HG03175 (cell line): Measurements from ENCODE around the gene IQGAP2.

Experiments used
- ATAC-seq: cut with Tn5 transposase; IDR thresholded peaks from one replicate; pipeline ENCODE4 v1.9.1; 2021; ENCODE audit warnings: mild to moderate bottlenecking, moderate library complexity; ENCODE audit not compliant: unreplicated experiment

The IQGAP2 gene

GRCh38 chr5:76704131-76704663, 301.1 kb downstream of the IQGAP2 start:
- ATAC-seq = no peak

GRCh38 chr5:76705574-76705973, 302.5 kb downstream of the IQGAP2 start:
- no peak for ATAC-seq

GRCh38 chr5:76709762-76710161, 306.7 kb downstream of the IQGAP2 start:
- no peak for ATAC-seq

- ATAC-seq = peak; percentile 28
Measured at GRCh38 chr5:76710991-76711390, 307.9 kb downstream of the IQGAP2 start.

GRCh38 chr5:76714751-76715485, 311.8 kb downstream of the IQGAP2 start:
- peak; percentile 11 for ATAC-seq

GRCh38 chr5:76715486-76715735, 312.3 kb downstream of the IQGAP2 start:
- no peak for ATAC-seq

- ATAC-seq = peak; percentile 72
Measured at GRCh38 chr5:76715736-76716455, 312.8 kb downstream of the IQGAP2 start, which contains the start of gene F2R. F2R (plus strand) TSS chr5:76716126; CDS start chr5:76716308, 182 bp downstream.

- ATAC-seq = no peak
Measured at GRCh38 chr5:76716456-76717157, 313.5 kb downstream of the IQGAP2 start.

- ATAC-seq = no peak
Measured at GRCh38 chr5:76717222-76718083, 314.4 kb downstream of the IQGAP2 start.

GRCh38 chr5:76718381-76718832, 315.3 kb downstream of the IQGAP2 start:
- no peak for ATAC-seq

- ATAC-seq = no peak
Measured at GRCh38 chr5:76718880-76719279, 315.8 kb downstream of the IQGAP2 start.

- peak; percentile 96 for ATAC-seq
Measured at GRCh38 chr5:76720988-76721569, 318.0 kb downstream of the IQGAP2 start.

GRCh38 chr5:76723266-76723665, 320.2 kb downstream of the IQGAP2 start:
- no peak for ATAC-seq

- no peak for ATAC-seq
Measured at GRCh38 chr5:76723906-76724305, 320.8 kb downstream of the IQGAP2 start.

- no peak for ATAC-seq
Measured at GRCh38 chr5:76724871-76725270, 321.8 kb downstream of the IQGAP2 start.

GRCh38 chr5:76728965-76729364, 325.9 kb downstream of the IQGAP2 start:
- ATAC-seq = no peak

- no peak for ATAC-seq
Measured at GRCh38 chr5:76729373-76730290, 326.5 kb downstream of the IQGAP2 start.

GRCh38 chr5:76732405-76733048, 329.4 kb downstream of the IQGAP2 start:
- no peak for ATAC-seq

- ATAC-seq = peak; percentile 91
Measured at GRCh38 chr5:76733049-76733417, 329.9 kb downstream of the IQGAP2 start.
